Mammary epithelial cell (primary cell): ENCODE measurements around the gene ADAM23.

ENCODE experiments used
- CTCF ChIP-seq, 2 donors: IDR thresholded peaks in 1 of 2; conservative IDR thresholded peaks in 1 of 2; 2 replicates each; pipeline ENCODE4 v1.5.1; 2011 to 2012; ENCODE audit warnings: inconsistent platforms in 2 of 2, low read length in 2 of 2, mild to moderate bottlenecking in 2 of 2, control low read depth in 1 of 2, low read depth in 1 of 2; ENCODE audit not compliant: insufficient read depth in 1 of 2; ENCODE audit errors: extremely low read depth in 1 of 2
- EZH2 ChIP-seq: IDR thresholded peaks from 2 replicates; pipeline ENCODE4 v1.6.1; 2012; ENCODE audit warnings: low read length, inconsistent platforms, borderline replicate concordance

- no peak for TF ChIP-seq CTCF (conservative IDR thresholded peaks at IDR 0.05 in 1 of 2, IDR thresholded peaks at IDR 0.05 in 1 of 2; ENCODE audit: extremely low read depth in 1 of 2, insufficient read depth in 1 of 2, low read depth in 1 of 2, low read length in 2 of 2)
- TF ChIP-seq EZH2, result no peak
These were observed 77.8 kb downstream of the ADAM23 start for GRCh38 chr2:206521115-206521514.
